WTC11 (cell line): Measurements from ENCODE around the gene CCDC6. TPM values are rescaled to one million over a fixed set of nuclear protein-coding genes. Genes with fewer than 3 reads are reported as not detected.

ENCODE experiments used
- ATAC-seq: fragments of 200-7000 bp; cut with Tn5 transposase; 2 replicates; pipeline ENCODE4 v1.10.0; 2021; ENCODE audit warnings: mild to moderate bottlenecking, moderate library complexity
- CTCF ChIA-PET: fragments of 300-600 bp; sonication (Branson Sonifier 250); formaldehyde crosslinking; loops from one replicate; lab custom pipeline; 2021; ENCODE audit warnings: antibody characterized with exemption; lab: Charles Lee
- POLR2A ChIA-PET: fragments of 350-600 bp; sonication (Branson Sonifier 250); formaldehyde crosslinking; loops from one replicate; lab custom pipeline; 2021; ENCODE audit warnings: antibody characterized with exemption; lab: Charles Lee
- DNase-seq: peaks from one replicate; pipeline ENCODE4 v3.0.0; 2021; ENCODE audit warnings: low spot score
- H3K27ac Mint-ChIP-seq: 2 replicates; pipeline ENCODE4 v1.8.0; 2021; ENCODE audit warnings: mixed read lengths
- H3K27me3 Mint-ChIP-seq: 2 replicates; pipeline ENCODE4 v1.8.0; 2021; ENCODE audit warnings: low read depth, mild to moderate bottlenecking, moderate library complexity, mixed read lengths
- H3K36me3 Mint-ChIP-seq: 2 replicates; pipeline ENCODE4 v1.8.0; 2021; ENCODE audit warnings: mixed read lengths
- H3K4me1 Mint-ChIP-seq: 2 replicates; pipeline ENCODE4 v1.8.0; 2022; ENCODE audit warnings: mixed read lengths
- H3K4me3 Mint-ChIP-seq: 2 replicates; pipeline ENCODE4 v1.8.0; 2021; ENCODE audit warnings: mild to moderate bottlenecking, moderate library complexity, mixed read lengths
- H3K9me3 Mint-ChIP-seq: 2 replicates; pipeline ENCODE4 v1.8.0; 2021; ENCODE audit warnings: mixed read lengths
- ESRRA ChIP-seq: sonication (generic); formaldehyde crosslinking; IDR thresholded peaks from 2 replicates; pipeline ENCODE4 v1.8.1; 2022; ENCODE audit warnings: mild to moderate bottlenecking, missing genetic modification reagents, borderline replicate concordance
- FOXK1 ChIP-seq: sonication (generic); formaldehyde crosslinking; IDR thresholded peaks from 2 replicates; pipeline ENCODE4 v1.8.0; 2022; ENCODE audit warnings: mild to moderate bottlenecking, moderate library complexity, missing genetic modification reagents
- NR3C1 ChIP-seq: sonication (generic); formaldehyde crosslinking; conservative IDR thresholded peaks from 2 replicates; pipeline ENCODE4 v1.8.1; 2023; ENCODE audit warnings: low read depth, mild to moderate bottlenecking, missing genetic modification reagents
- SMAD3 ChIP-seq: sonication (generic); formaldehyde crosslinking; IDR thresholded peaks from 2 replicates; pipeline ENCODE4 v1.8.0; 2022; ENCODE audit warnings: missing genetic modification reagents, mild to moderate bottlenecking, borderline replicate concordance
- ZNF138 ChIP-seq: sonication (generic); formaldehyde crosslinking; conservative IDR thresholded peaks from 2 replicates; pipeline ENCODE4 v1.8.1; 2022; ENCODE audit warnings: mild to moderate bottlenecking, moderate library complexity, missing genetic modification reagents
- ZNF232 ChIP-seq: sonication (generic); formaldehyde crosslinking; IDR thresholded peaks from 2 replicates; pipeline ENCODE4 v1.8.0; 2022; ENCODE audit warnings: mild to moderate bottlenecking, missing genetic modification reagents
- total RNA-seq: library from RNA; stranded (reverse); gene quantifications from 3 replicates; pipeline ENCODE4 v1.2.3, GENCODE V29; 2021
- TF ChIP-seq, protein P1 (sequence below): sonication (generic); formaldehyde crosslinking; IDR thresholded peaks from 2 replicates; pipeline ENCODE4 v1.8.1; 2022; ENCODE audit warnings: low read depth, missing genetic modification reagents, borderline replicate concordance
- TF ChIP-seq, protein P2 (sequence below): fragments of 250-450 bp; sonication (Bioruptor Pico); IDR thresholded peaks from 2 replicates; pipeline ENCODE4 v1.9.0; 2021; ENCODE audit warnings: mild to moderate bottlenecking, borderline replicate concordance
- TF ChIP-seq, protein P3 (sequence below): sonication (generic); formaldehyde crosslinking; IDR thresholded peaks from 2 replicates; pipeline ENCODE4 v1.8.0; 2022; ENCODE audit warnings: mild to moderate bottlenecking, missing genetic modification reagents
- TF ChIP-seq, protein P4 (sequence below): sonication (generic); formaldehyde crosslinking; IDR thresholded peaks from 2 replicates; pipeline ENCODE4 v1.8.1; 2022; ENCODE audit warnings: missing genetic modification reagents, borderline replicate concordance
- TF ChIP-seq, protein P5 (sequence below): sonication (generic); formaldehyde crosslinking; IDR thresholded peaks from 2 replicates; pipeline ENCODE4 v1.8.0; 2023; ENCODE audit warnings: missing genetic modification reagents
- TF ChIP-seq, protein P6 (sequence below): fragments of 250-450 bp; sonication (Bioruptor Pico); IDR thresholded peaks from 2 replicates; pipeline ENCODE4 v1.9.0; 2021; ENCODE audit warnings: mild to moderate bottlenecking
- TF ChIP-seq, protein P7 (sequence below): sonication (generic); formaldehyde crosslinking; conservative IDR thresholded peaks from 2 replicates; pipeline ENCODE4 v1.8.1; 2022; ENCODE audit warnings: mild to moderate bottlenecking, missing genetic modification reagents
- TF ChIP-seq, protein P8 (sequence below): fragments of 250-450 bp; sonication (Bioruptor Pico); IDR thresholded peaks from 2 replicates; pipeline ENCODE4 v1.9.0; 2021; ENCODE audit warnings: moderate library complexity, mild to moderate bottlenecking, inconsistent platforms, borderline replicate concordance
- TF ChIP-seq, protein P9 (sequence below): sonication (generic); formaldehyde crosslinking; IDR thresholded peaks from 2 replicates; pipeline ENCODE4 v1.8.0; 2023; ENCODE audit warnings: missing genetic modification reagents, mild to moderate bottlenecking, borderline replicate concordance

Gene CCDC6
- total RNA-seq, 1 experiment from 2014 or later = 55.2 TPM

DNA sequence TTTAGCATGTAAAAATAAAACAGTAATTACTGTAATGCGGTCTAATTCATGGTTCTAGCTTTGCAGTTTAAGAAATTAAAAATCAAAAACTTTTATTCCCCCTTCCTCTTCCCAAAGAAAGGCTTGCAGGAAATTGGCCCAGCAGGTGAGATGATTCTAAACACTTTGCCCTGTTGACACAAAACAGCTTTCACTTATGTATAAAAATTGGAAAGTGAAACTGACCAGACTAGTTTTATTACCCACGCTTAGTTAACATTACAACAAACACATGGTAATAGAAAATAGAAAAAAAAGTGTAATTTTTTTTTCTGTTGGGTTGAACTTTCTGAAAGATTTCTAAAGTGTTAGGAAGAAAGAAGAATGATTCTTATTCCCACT is 1.2 kb upstream of the CCDC6 start (continued):
- TF ChIP-seq, protein P1, sequence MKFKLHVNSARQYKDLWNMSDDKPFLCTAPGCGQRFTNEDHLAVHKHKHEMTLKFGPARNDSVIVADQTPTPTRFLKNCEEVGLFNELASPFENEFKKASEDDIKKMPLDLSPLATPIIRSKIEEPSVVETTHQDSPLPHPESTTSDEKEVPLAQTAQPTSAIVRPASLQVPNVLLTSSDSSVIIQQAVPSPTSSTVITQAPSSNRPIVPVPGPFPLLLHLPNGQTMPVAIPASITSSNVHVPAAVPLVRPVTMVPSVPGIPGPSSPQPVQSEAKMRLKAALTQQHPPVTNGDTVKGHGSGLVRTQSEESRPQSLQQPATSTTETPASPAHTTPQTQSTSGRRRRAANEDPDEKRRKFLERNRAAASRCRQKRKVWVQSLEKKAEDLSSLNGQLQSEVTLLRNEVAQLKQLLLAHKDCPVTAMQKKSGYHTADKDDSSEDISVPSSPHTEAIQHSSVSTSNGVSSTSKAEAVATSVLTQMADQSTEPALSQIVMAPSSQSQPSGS (CRISPR knock-in tag) = no peak
- TF ChIP-seq, protein P2, sequence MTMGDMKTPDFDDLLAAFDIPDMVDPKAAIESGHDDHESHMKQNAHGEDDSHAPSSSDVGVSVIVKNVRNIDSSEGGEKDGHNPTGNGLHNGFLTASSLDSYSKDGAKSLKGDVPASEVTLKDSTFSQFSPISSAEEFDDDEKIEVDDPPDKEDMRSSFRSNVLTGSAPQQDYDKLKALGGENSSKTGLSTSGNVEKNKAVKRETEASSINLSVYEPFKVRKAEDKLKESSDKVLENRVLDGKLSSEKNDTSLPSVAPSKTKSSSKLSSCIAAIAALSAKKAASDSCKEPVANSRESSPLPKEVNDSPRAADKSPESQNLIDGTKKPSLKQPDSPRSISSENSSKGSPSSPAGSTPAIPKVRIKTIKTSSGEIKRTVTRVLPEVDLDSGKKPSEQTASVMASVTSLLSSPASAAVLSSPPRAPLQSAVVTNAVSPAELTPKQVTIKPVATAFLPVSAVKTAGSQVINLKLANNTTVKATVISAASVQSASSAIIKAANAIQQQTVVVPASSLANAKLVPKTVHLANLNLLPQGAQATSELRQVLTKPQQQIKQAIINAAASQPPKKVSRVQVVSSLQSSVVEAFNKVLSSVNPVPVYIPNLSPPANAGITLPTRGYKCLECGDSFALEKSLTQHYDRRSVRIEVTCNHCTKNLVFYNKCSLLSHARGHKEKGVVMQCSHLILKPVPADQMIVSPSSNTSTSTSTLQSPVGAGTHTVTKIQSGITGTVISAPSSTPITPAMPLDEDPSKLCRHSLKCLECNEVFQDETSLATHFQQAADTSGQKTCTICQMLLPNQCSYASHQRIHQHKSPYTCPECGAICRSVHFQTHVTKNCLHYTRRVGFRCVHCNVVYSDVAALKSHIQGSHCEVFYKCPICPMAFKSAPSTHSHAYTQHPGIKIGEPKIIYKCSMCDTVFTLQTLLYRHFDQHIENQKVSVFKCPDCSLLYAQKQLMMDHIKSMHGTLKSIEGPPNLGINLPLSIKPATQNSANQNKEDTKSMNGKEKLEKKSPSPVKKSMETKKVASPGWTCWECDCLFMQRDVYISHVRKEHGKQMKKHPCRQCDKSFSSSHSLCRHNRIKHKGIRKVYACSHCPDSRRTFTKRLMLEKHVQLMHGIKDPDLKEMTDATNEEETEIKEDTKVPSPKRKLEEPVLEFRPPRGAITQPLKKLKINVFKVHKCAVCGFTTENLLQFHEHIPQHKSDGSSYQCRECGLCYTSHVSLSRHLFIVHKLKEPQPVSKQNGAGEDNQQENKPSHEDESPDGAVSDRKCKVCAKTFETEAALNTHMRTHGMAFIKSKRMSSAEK = no peak
- TF ChIP-seq, protein P3, sequence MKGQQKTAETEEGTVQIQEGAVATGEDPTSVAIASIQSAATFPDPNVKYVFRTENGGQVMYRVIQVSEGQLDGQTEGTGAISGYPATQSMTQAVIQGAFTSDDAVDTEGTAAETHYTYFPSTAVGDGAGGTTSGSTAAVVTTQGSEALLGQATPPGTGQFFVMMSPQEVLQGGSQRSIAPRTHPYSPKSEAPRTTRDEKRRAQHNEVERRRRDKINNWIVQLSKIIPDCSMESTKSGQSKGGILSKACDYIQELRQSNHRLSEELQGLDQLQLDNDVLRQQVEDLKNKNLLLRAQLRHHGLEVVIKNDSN (CRISPR knock-in tag) = no peak
- TF ChIP-seq, protein P4, sequence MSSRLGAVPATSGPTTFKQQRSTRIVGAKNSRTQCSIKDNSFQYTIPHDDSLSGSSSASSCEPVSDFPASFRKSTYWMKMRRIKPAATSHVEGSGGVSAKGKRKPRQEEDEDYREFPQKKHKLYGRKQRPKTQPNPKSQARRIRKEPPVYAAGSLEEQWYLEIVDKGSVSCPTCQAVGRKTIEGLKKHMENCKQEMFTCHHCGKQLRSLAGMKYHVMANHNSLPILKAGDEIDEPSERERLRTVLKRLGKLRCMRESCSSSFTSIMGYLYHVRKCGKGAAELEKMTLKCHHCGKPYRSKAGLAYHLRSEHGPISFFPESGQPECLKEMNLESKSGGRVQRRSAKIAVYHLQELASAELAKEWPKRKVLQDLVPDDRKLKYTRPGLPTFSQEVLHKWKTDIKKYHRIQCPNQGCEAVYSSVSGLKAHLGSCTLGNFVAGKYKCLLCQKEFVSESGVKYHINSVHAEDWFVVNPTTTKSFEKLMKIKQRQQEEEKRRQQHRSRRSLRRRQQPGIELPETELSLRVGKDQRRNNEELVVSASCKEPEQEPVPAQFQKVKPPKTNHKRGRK (CRISPR knock-in tag) = no peak
- TF ChIP-seq, protein P5, sequence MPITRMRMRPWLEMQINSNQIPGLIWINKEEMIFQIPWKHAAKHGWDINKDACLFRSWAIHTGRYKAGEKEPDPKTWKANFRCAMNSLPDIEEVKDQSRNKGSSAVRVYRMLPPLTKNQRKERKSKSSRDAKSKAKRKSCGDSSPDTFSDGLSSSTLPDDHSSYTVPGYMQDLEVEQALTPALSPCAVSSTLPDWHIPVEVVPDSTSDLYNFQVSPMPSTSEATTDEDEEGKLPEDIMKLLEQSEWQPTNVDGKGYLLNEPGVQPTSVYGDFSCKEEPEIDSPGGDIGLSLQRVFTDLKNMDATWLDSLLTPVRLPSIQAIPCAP (CRISPR knock-in tag) = no peak
- no peak for TF ChIP-seq ZNF138 (CRISPR knock-in tag)

DNA sequence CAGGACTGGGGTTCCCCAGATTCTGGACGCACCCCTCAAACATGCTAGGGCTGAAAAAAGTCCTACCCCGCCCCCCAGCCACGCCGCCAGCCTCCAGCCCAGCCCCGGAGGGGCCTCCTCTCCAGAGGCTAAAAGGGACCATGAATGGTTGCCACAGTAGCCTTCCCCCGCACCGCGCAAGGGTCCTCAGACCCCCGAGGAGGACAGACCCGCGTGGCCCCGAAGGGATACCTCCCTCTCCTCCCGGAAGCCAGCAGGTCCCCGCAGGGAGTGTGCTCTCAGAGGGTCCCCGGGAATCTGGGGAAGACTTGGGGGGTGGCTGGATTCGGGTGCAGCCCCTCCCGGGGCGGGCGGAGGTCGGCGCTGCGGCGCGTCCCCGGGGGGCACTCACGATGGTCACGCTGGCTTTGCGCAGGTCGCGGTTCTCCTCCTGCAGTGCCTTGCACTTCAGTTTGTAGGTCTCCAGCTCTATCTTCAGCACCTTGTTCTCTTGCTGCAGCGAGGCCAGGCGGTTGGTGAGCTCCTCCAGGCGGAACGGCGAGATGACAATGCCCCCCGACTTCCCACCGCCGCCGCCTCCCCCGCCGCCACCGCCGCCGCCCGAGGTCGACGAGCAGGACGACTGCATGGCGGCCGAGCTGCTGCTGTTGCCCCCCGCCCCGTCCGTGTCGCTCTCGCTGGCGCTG is 482 bp downstream of the CCDC6 start:
- no peak for ATAC-seq
- CTCF ChIA-PET = interaction anchor here (0.6 to 2.9 kb wide), 20 partner anchors 11 to 129 kb away, joined by 3 to 28 read pairs (median 5); no protein-coding TSS in a partner anchor
- Mint-ChIP-seq H3K27me3 (no peaks in the 10 kb centered on the region), H3K27ac (no peak overlapping the region; the same call in 1 of the 2 replicates), H3K9me3 (no peaks in the 10 kb centered on the region), H3K36me3 (no peaks in the 10 kb centered on the region), H3K4me1 (peaks cover 64% of the 10 kb centered on the region), H3K4me3 (peak overlapping the region; percentile 98)
- POLR2A ChIA-PET = interaction anchor here (0.6 to 1.9 kb wide), 12 partner anchors 11 to 235 kb away, joined by 3 to 9 read pairs (median 4); partner anchors contain the start of gene SLC16A9
- DNase-seq = no peak
- peak; percentile 49; the same call in 1 of the 2 replicates for TF ChIP-seq FOXK1
- TF ChIP-seq, protein P1 (CRISPR knock-in tag) = no peak
- TF ChIP-seq SMAD3 (CRISPR knock-in tag) = 0 out of 2 replicates have a peak, but pooled peaks have one; percentile 57
- TF ChIP-seq, protein P6, sequence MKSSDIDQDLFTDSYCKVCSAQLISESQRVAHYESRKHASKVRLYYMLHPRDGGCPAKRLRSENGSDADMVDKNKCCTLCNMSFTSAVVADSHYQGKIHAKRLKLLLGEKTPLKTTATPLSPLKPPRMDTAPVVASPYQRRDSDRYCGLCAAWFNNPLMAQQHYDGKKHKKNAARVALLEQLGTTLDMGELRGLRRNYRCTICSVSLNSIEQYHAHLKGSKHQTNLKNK (CRISPR knock-in tag) = no peak
- TF ChIP-seq, protein P7, sequence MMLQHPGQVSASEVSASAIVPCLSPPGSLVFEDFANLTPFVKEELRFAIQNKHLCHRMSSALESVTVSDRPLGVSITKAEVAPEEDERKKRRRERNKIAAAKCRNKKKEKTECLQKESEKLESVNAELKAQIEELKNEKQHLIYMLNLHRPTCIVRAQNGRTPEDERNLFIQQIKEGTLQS = no peak
- TF ChIP-seq, protein P8, sequence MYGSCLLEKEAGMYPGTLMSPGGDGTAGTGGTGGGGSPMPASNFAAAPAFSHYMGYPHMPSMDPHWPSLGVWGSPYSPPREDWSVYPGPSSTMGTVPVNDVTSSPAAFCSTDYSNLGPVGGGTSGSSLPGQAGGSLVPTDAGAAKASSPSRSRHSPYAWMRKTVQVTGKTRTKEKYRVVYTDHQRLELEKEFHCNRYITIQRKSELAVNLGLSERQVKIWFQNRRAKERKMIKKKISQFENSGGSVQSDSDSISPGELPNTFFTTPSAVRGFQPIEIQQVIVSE = no peak
- TF ChIP-seq, protein P9, sequence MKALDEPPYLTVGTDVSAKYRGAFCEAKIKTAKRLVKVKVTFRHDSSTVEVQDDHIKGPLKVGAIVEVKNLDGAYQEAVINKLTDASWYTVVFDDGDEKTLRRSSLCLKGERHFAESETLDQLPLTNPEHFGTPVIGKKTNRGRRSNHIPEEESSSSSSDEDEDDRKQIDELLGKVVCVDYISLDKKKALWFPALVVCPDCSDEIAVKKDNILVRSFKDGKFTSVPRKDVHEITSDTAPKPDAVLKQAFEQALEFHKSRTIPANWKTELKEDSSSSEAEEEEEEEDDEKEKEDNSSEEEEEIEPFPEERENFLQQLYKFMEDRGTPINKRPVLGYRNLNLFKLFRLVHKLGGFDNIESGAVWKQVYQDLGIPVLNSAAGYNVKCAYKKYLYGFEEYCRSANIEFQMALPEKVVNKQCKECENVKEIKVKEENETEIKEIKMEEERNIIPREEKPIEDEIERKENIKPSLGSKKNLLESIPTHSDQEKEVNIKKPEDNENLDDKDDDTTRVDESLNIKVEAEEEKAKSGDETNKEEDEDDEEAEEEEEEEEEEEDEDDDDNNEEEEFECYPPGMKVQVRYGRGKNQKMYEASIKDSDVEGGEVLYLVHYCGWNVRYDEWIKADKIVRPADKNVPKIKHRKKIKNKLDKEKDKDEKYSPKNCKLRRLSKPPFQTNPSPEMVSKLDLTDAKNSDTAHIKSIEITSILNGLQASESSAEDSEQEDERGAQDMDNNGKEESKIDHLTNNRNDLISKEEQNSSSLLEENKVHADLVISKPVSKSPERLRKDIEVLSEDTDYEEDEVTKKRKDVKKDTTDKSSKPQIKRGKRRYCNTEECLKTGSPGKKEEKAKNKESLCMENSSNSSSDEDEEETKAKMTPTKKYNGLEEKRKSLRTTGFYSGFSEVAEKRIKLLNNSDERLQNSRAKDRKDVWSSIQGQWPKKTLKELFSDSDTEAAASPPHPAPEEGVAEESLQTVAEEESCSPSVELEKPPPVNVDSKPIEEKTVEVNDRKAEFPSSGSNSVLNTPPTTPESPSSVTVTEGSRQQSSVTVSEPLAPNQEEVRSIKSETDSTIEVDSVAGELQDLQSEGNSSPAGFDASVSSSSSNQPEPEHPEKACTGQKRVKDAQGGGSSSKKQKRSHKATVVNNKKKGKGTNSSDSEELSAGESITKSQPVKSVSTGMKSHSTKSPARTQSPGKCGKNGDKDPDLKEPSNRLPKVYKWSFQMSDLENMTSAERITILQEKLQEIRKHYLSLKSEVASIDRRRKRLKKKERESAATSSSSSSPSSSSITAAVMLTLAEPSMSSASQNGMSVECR (CRISPR knock-in tag) = 0 out of 2 replicates have a peak, but pooled peaks have one; percentile 66
- TF ChIP-seq NR3C1 (CRISPR knock-in tag) = no peak
- TF ChIP-seq ESRRA = 0 out of 2 replicates have a peak, but pooled peaks have one; percentile 14
- no peak for TF ChIP-seq ZNF232 (CRISPR knock-in tag)
